Stimulated activated CD8-positive, alpha-beta memory T cell treated with anti-CD3 and anti-CD28 coated beads, Interleukin-4, amount 100 ng/mL, for 24 hours (primary cell): Measurements from ENCODE around the gene LHX8.

Experiments used
- DNase-seq: peaks from one replicate; pipeline ENCODE4 v3.0.0-alpha.2; 2020; ENCODE audit warnings: low read depth

Gene LHX8

DNA sequence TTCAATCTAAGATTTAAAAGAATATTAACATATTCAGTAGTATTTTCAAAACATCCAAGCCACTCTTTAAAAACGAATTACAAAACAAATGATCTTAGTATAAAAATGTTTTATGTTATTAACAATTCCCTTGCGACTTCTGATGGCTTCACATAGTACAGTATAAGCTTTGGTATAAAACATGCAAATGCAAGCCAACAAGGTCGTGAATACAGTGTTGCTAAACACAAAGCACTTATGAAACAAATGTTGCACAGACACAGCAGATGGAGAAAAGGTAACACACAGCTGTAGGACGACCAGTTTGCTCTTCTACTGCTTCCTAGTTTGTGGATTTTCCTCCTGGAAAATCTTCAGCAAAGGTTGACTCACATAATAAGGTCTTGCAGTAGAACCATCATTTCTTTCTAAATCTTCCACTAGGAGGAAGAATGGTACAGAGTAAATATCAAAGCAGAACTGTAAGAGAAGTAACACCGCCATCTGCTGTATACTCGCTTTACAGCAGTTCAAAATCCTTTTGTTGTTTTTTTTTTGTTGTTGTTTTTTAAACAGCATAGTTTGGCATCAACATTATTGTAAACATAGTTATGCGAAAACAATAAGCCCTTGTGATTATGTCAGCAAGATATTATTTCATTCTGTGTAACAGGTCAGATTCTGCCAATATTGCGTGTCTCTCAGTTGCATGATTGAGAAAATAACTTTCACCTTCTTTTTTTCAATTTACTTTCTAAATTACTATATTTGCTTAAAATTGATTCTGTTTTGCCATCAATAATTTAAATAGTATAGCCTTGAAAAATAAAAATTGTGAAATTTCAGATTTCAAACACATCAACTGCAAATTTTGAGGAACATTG lies 69.5 kb downstream of the LHX8 start:
- no peak for DNase-seq

GRCh38 chr1:75208862-75209261 lies 74.7 kb downstream of the LHX8 start:
- no peak for DNase-seq
